ENCODE results near the gene DARS1.

DARS1 gene

GRCh38 chr2:136015699-136016098 lies 30.3 kb upstream of the DARS1 start:
- DNase-seq (ENCODE audit: low read depth in 2 of 2) = no peak

DNA sequence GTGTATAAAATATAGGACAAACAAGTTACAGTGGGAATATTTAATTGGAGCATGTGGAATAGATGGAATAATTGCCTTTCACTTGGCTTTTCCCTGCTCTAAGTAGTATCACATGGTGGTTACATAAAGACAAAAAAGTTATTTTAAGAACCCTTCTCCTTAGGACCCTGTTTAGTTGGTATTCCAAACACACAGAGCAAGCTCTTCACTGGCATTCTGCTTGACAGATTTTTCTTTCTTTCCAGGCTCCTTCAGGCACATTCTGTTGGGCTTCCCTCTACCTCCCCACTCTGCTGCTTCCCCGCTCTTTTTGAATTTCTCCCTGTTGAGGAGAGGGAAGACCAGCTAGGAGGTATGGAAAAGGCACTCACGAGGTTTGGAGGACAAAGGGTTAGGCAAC lies 29.0 kb upstream of the DARS1 start:
- DNase-seq (ENCODE audit: low read depth in 2 of 2) = no peak

GRCh38 chr2:136013955-136014354 lies 28.5 kb upstream of the DARS1 start:
- no peak for DNase-seq (ENCODE audit: low read depth in 2 of 2)

- no peak for DNase-seq (ENCODE audit: low read depth in 2 of 2)
Observed at GRCh38 chr2:136013136-136013685, 27.8 kb upstream of the DARS1 start.

GRCh38 chr2:136012315-136012714 lies 26.9 kb upstream of the DARS1 start:
- no peak for DNase-seq (ENCODE audit: low read depth in 2 of 2)

DNA sequence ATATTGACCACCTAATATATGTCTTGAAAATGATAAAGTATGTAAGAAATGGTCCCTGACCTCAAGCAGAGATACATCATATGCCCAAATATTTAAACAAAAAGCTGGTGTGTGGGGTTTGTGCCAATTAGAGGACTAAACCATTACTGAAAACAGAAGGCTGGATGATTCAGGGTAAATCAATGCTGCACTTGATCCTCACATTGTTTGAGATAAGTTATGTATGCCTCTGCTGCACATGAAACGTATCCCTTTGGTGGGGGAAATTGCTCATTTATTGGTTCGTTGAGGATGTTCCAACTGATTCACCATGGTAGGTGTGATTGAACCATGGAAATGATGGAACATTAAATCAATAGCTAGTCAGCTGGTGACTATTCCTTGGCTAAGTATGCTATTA lies 24.7 kb upstream of the DARS1 start:
- DNase-seq (ENCODE audit: low read depth in 2 of 2) = no peak

DNA sequence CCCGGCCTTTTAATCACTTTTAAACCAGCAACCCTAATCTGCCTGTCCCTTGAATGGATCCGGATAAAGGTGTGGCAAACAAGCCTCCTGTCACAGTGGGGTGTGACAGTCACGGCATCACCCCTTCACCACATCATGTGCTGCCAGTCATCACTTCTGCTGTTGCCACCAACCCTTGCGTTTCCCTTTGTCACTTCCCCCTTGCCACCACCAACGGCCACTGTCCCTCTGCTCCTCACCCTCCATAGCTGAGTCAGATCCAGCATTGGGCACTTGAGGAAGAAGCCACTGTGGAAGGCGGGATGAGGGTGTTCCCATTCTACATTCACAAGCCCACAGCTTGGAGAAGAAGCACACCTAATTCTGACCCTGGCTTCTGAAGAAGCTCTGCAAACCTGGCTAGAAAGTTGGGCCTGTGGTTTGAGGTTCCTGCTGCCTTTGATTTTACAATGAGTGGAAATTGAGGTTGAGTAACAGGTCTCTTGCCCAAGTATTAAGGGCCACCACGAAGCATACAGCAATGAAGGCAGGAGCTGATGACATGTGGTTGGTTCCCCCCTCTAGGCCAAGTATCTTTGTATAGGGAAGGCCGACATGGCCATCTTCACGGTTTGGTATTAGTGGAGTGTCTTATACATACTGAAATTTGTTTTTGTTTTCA lies 22.9 kb upstream of the DARS1 start:
- peak; percentile 41 to 61 for DNase-seq (ENCODE audit: low read depth in 2 of 2)

GRCh38 chr2:136006658-136007057 lies 21.2 kb upstream of the DARS1 start:
- DNase-seq (ENCODE audit: low read depth in 2 of 2) = no peak

GRCh38 chr2:136005462-136006196 lies 20.2 kb upstream of the DARS1 start:
- DNase-seq (ENCODE audit: low read depth in 2 of 2) = no peak

DNA sequence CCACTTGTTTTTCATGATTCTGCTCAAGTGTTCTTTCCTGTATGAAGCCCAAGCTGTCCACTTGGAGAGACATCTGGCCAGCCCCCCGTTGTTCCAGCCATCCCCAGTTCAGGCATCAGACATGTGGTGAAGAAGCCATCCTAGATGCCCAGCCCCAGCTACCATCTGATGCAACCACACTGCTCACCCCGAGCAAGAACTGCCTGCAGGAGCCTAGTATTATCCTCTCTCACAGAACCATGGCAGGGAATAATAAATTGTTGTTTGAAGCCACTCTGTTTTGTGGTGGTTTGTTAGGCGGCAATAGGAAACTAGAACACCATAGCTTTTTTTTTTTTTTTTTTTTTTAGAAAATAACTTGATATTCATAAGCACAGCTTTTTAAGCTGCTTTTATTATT lies 19.5 kb upstream of the DARS1 start:
- no peak for DNase-seq (ENCODE audit: low read depth in 2 of 2)

- DNase-seq (ENCODE audit: low read depth in 2 of 2) = no peak
Observed at GRCh38 chr2:136001131-136001530, 15.7 kb upstream of the DARS1 start.

DNA sequence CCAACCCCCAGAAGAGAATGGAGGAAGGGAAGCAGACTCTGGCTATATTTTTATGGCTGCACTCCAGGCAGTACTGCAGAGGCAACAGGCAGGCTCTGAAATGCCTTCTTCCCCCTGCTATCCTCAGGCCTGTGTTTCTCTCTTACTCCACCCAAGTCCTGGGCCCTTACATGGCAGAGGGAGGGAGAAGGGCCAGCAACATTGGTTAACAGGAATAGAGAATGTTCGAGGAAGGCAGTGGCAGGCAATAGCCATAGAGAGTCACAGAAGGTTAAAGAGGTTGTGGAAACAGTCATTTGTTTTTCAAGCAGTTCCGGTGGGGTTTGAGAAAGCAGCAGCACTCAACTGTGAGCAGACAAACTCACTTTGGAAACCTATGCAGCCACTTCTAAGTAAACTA lies 15.1 kb upstream of the DARS1 start:
- no peak for DNase-seq (ENCODE audit: low read depth in 2 of 2)

- DNase-seq (ENCODE audit: low read depth in 2 of 2) = no peak
Observed at GRCh38 chr2:135999899-136000298, 14.5 kb upstream of the DARS1 start.

- DNase-seq (ENCODE audit: low read depth in 2 of 2) = no peak
Observed at GRCh38 chr2:135998879-135999278, 13.5 kb upstream of the DARS1 start.

- peak in 1 of 2 donors; percentile 7 for DNase-seq (ENCODE audit: low read depth in 2 of 2)
Observed at GRCh38 chr2:135997380-135997779, 12.0 kb upstream of the DARS1 start.

- no peak for DNase-seq (ENCODE audit: low read depth in 2 of 2)
Observed at GRCh38 chr2:135996304-135996703, 10.9 kb upstream of the DARS1 start.

DNA sequence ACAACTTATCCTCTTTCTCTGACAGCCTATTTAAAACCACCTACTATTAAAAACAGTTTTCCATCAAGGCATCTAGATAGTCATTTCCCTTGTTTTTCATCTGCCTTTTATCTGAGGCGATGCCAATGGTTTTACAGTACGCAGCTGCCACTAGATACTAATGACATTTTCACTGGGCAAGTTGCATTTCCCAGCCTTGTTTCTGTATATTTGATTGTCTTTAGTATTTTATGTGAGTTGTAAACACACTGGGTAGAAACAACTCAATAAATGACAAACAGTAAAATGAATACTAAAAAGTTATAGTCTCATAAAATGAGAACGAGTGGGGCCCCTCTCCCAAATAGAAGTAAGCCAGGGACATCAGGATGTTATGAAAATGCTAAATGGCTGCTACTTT lies 8.9 kb upstream of the DARS1 start:
- no peak for DNase-seq (ENCODE audit: low read depth in 2 of 2)

DNA sequence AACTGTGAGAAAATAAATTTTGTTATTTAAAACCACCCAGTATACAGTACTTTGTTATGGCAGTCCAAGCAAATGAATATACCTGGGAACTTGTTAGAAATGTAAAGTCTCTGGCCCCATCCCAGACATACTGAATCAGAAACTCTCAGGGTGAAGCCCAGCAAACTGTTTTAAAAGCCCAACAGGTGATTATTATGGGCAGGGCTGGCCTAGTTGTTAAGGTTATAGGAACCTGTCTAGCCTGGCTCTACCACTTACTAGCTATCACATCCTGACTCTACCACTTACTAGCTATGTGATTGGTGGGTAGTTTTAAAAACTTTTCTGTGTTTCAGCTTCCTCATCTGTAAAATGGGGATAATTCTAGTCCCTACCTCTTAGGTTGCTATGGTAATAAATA lies 8.0 kb upstream of the DARS1 start:
- no peak for DNase-seq (ENCODE audit: low read depth in 2 of 2)

DNA sequence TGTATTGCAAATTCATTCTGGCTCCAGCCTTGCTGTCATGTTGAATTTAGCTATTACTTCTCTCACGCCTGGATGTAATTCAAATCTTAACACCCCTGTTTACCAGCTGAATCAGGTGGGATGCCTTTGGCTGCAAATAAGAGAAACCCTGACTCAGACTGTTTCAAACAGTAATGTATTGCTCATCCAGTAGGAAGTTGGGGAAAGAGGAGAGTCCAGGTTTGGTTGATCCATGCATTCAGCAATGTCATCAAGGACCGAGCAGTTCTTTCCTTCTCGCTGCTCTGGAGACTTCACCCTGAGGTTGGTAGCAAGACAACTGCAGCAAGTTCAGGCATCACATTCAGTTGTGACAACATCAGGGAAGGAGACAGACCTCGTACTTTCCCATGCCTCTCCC lies 6.4 kb upstream of the DARS1 start:
- no peak for DNase-seq (ENCODE audit: low read depth in 2 of 2)

GRCh38 chr2:135987441-135987840 lies 2.0 kb upstream of the DARS1 start:
- no peak for DNase-seq (ENCODE audit: low read depth in 2 of 2)

- DNase-seq (ENCODE audit: low read depth in 2 of 2) = no peak
Observed at GRCh38 chr2:135986507-135986906, 1.1 kb upstream of the DARS1 start.

- DNase-seq (ENCODE audit: low read depth in 2 of 2) = peak; percentile 61 to 66
Observed at GRCh38 chr2:135985826-135986393, 484 bp upstream of the DARS1 start.
